ENCODE measurements around the gene BEX4. TPM values are rescaled to one million over a fixed set of nuclear protein-coding genes. Genes with fewer than 3 reads are reported as not detected.

The BEX4 gene
- total and polyA plus RNA-seq, 2 of the 8 experiments (the other 6 are each of a cell fraction or from before 2014, with no cell fraction given), result 27.2 to 45.1 TPM

DNA sequence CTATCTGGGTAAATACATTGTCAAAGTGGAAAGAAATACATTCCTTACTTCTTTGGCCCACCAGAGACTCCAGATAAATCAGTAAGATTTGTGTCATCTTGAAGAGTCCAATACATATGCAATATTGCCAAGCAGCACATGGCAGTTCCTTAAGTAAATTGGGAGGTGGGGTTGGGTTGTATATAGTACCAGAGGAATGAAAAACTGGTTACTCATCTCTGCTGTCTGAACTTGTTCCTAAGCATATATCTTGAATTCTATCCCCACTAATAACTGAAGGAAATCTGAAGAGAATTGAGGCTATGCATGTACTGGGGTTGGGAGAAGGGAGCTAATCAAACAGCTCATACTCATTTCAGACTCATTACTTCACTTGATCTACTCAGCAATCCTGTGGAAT is 25.2 kb downstream of the BEX4 start:
- H3K18ac ChIP-seq (ENCODE audit: extremely low read depth, low read length), result no peak overlapping the region
- H2BK20ac ChIP-seq (ENCODE audit: low read length), result no peak overlapping the region
- H2BK5ac ChIP-seq (ENCODE audit: low read depth, low read length), result no peak overlapping the region
- no peak overlapping the region for H3K4me2 ChIP-seq (ENCODE audit: insufficient read depth in 1 of 2, low read depth in 2 of 2, low read length in 2 of 2)
- H3K23me2 ChIP-seq (ENCODE audit: low read depth, low read length), result no peaks in the 10 kb centered on the region
- no peaks in the 10 kb centered on the region for H3K36me3 ChIP-seq (ENCODE audit: control insufficient read depth in 2 of 4, insufficient read depth in 4 of 4, low read length in 3 of 4)
- TF ChIP-seq SAP30 (IDR thresholded peaks at IDR 0.05; ENCODE audit: insufficient read depth, insufficient replicate concordance, low read length) (no peak), SIN3A (conservative IDR thresholded peaks at IDR 0.05 in 1 of 2, IDR thresholded peaks at IDR 0.05 in 1 of 2; ENCODE audit: low read depth in 1 of 2, low read length in 2 of 2) (no peak), ASH2L (IDR thresholded peaks at IDR 0.05; ENCODE audit: low read length) (no peak), POU5F1 (IDR thresholded peaks at IDR 0.05; ENCODE audit: low read depth, low read length) (no peak), EGR1 (IDR thresholded peaks at IDR 0.05; ENCODE audit: borderline replicate concordance, low read depth, low read length) (no peak), POLR2A (IDR thresholded peaks at IDR 0.05; ENCODE audit: control extremely low read depth in 1 of 2, low read depth in 2 of 2, low read length in 2 of 2) (no peak), BCL11A (IDR thresholded peaks at IDR 0.05; ENCODE audit: low read depth in 2 of 2, low read length in 2 of 2) (no peak)
- TF ChIP-seq, protein P1, sequence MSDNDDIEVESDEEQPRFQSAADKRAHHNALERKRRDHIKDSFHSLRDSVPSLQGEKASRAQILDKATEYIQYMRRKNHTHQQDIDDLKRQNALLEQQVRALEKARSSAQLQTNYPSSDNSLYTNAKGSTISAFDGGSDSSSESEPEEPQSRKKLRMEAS (IDR thresholded peaks at IDR 0.05), result no peak
- TF ChIP-seq, protein P2, sequence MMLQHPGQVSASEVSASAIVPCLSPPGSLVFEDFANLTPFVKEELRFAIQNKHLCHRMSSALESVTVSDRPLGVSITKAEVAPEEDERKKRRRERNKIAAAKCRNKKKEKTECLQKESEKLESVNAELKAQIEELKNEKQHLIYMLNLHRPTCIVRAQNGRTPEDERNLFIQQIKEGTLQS (IDR thresholded peaks at IDR 0.05; ENCODE audit: insufficient read depth, low read depth, low read length), result no peak
- no peak overlapping the region for H3K4ac ChIP-seq (replicated peaks; ENCODE audit: insufficient read length, low read depth, low read length)
- no peaks in the 10 kb centered on the region for H3K4me1 ChIP-seq (replicated peaks in 1 of 4; ENCODE audit: control insufficient read depth in 3 of 4, insufficient read depth in 4 of 4, low read length in 3 of 4)
- no peak overlapping the region for H2BK12ac ChIP-seq (ENCODE audit: low read depth, low read length)
- H2BK15ac ChIP-seq (ENCODE audit: low read length), result no peak overlapping the region
- H3K27me3 ChIP-seq (replicated peaks in 1 of 4; ENCODE audit: control insufficient read depth in 3 of 4, extremely low read depth in 1 of 4, insufficient read depth in 3 of 4, low read length in 3 of 4), result no peaks in the 10 kb centered on the region
- H3K27ac ChIP-seq (ENCODE audit: low read depth, low read length), result no peak overlapping the region
- H4K5ac ChIP-seq (ENCODE audit: insufficient read length, low read depth, low read length), result no peak overlapping the region
- no peak overlapping the region for H2AK5ac ChIP-seq (ENCODE audit: low read depth, low read length)
- H3K9ac ChIP-seq (replicated peaks in 1 of 4; ENCODE audit: extremely low read depth in 1 of 4, low read depth in 3 of 4, low read length in 3 of 4), result no peak overlapping the region
- no peak overlapping the region for H4K91ac ChIP-seq (replicated peaks; ENCODE audit: insufficient read length, low read length)
- DNase-seq (ENCODE audit: low read depth in 1 of 2, low spot score in 2 of 2) (no peak), FAIRE-seq (no peak)
- no peaks in the 10 kb centered on the region for H3K79me2 ChIP-seq (ENCODE audit: control insufficient read depth in 1 of 2, insufficient read depth in 2 of 2, low read length in 2 of 2)
- H2BK120ac ChIP-seq (replicated peaks; ENCODE audit: low read depth, low read length), result no peak overlapping the region
- H3K4me3 ChIP-seq (ENCODE audit: extremely low read depth in 1 of 4, insufficient read depth in 2 of 4, low read depth in 3 of 4, low read length in 4 of 4), result no peak overlapping the region
- ChIA-PET POLR2A (ENCODE audit: partially characterized antibody) (no interaction called here), CTCF (ENCODE audit: partially characterized antibody) (no interaction called here)
- H3K9me3 ChIP-seq (ENCODE audit: insufficient read depth in 2 of 2, low read depth in 1 of 2, low read length in 1 of 2), result no peaks in the 10 kb centered on the region
- no peak overlapping the region for H4K8ac ChIP-seq (ENCODE audit: extremely low read depth, insufficient read depth, low read length)
- no peak overlapping the region for H3K14ac ChIP-seq (ENCODE audit: insufficient read length)
- H2AFZ ChIP-seq (ENCODE audit: low read length), result no peak overlapping the region
- no peak overlapping the region for H3K56ac ChIP-seq (replicated peaks; ENCODE audit: insufficient read length, low read depth, low read length)
- no peak overlapping the region for H3K23ac ChIP-seq (ENCODE audit: insufficient read length)
- H3K79me1 ChIP-seq (ENCODE audit: low read depth, low read length), result no peaks in the 10 kb centered on the region
- no peaks in the 10 kb centered on the region for H4K20me1 ChIP-seq (replicated peaks in 1 of 2; ENCODE audit: control insufficient read depth in 1 of 2, insufficient read depth in 2 of 2, low read length in 2 of 2)

All from H1 (cell line).